ENCODE measurements around the gene GRIK3.
A peak's percentile ranks its signal among the peaks of the same experiment; 100 is the strongest.

Gene GRIK3

GRCh38 chr1:36890776-36891175, 143.5 kb downstream of the GRIK3 start:
- Histone ChIP-seq H4K5ac (ENCODE audit: low read length) (no peak overlapping the region), H3K27ac (ENCODE audit: low read depth, low read length) (no peak overlapping the region), H3K79me2 (ENCODE audit: control insufficient read depth, insufficient read depth, low read length) (no peaks in the 10 kb centered on the region), H3K36me3 (ENCODE audit: control insufficient read depth, insufficient read depth, low read length) (no peaks in the 10 kb centered on the region), H4K8ac (ENCODE audit: low read depth, low read length) (no peak overlapping the region), H3K18ac (ENCODE audit: low read length) (no peak overlapping the region), H2BK5ac (ENCODE audit: low read length) (no peak overlapping the region), H3K4me3 (ENCODE audit: low read length) (no peak overlapping the region), H3K23ac (ENCODE audit: low read length) (no peak overlapping the region), H3K4me2 (ENCODE audit: low read length) (no peak overlapping the region), H2BK15ac (replicated peaks; ENCODE audit: low read depth) (no peak overlapping the region), H3K79me1 (ENCODE audit: low read length) (no peaks in the 10 kb centered on the region), H3K27me3 (ENCODE audit: insufficient read depth, low read length, poor library complexity) (no peaks in the 10 kb centered on the region), H2AK5ac (ENCODE audit: low read length) (no peak overlapping the region), H3K4ac (ENCODE audit: low read depth, low read length) (no peak overlapping the region), H3K56ac (ENCODE audit: low read length) (no peak overlapping the region), H3K9ac (ENCODE audit: low read length) (no peak overlapping the region), H3K4me1 (ENCODE audit: control insufficient read depth, low read depth, low read length) (no peaks in the 10 kb centered on the region), H2BK120ac (ENCODE audit: low read depth, low read length) (no peak overlapping the region)
- DNase-seq = no peak
- no CpG with 5 or more reads among the region's 9 CpGs for WGBS (ENCODE audit: extremely low coverage, insufficient coverage, low lambda C conversion rate)

- no peak overlapping the region for H2AK5ac ChIP-seq (ENCODE audit: low read length)
- H3K4ac ChIP-seq (ENCODE audit: low read depth, low read length) = no peak overlapping the region
Observed at GRCh38 chr1:36889478-36890226, 144.7 kb downstream of the GRIK3 start.

GRCh38 chr1:36888811-36889477, 145.4 kb downstream of the GRIK3 start:
- Histone ChIP-seq H4K5ac (ENCODE audit: low read length) (no peak overlapping the region), H2AK5ac (ENCODE audit: low read length) (no peak overlapping the region), H3K79me1 (ENCODE audit: low read length) (no peaks in the 10 kb centered on the region), H3K4me2 (ENCODE audit: low read length) (no peak overlapping the region), H2BK15ac (replicated peaks; ENCODE audit: low read depth) (no peak overlapping the region), H4K8ac (ENCODE audit: low read depth, low read length) (no peak overlapping the region), H3K4me3 (ENCODE audit: low read length) (no peak overlapping the region), H2BK5ac (ENCODE audit: low read length) (no peak overlapping the region), H2BK120ac (ENCODE audit: low read depth, low read length) (no peak overlapping the region), H3K9ac (ENCODE audit: low read length) (no peak overlapping the region), H3K79me2 (ENCODE audit: control insufficient read depth, insufficient read depth, low read length) (no peaks in the 10 kb centered on the region), H3K27ac (ENCODE audit: low read depth, low read length) (no peak overlapping the region), H3K4me1 (ENCODE audit: control insufficient read depth, low read depth, low read length) (no peaks in the 10 kb centered on the region), H3K56ac (ENCODE audit: low read length) (no peak overlapping the region), H3K4ac (ENCODE audit: low read depth, low read length) (no peak overlapping the region), H3K18ac (ENCODE audit: low read length) (no peak overlapping the region), H3K23ac (ENCODE audit: low read length) (no peak overlapping the region), H3K36me3 (ENCODE audit: control insufficient read depth, insufficient read depth, low read length) (no peaks in the 10 kb centered on the region), H3K27me3 (ENCODE audit: insufficient read depth, low read length, poor library complexity) (no peaks in the 10 kb centered on the region)
- DNase-seq = no peak
- no CpG with 5 or more reads among the region's 7 CpGs for WGBS (ENCODE audit: extremely low coverage, insufficient coverage, low lambda C conversion rate)

More at GRCh38 chr1:36889478-36890226, 144.7 kb downstream of the GRIK3 start:
- Histone ChIP-seq H3K4me2 (ENCODE audit: low read length) (no peak overlapping the region), H3K18ac (ENCODE audit: low read length) (no peak overlapping the region), H3K27ac (ENCODE audit: low read depth, low read length) (no peak overlapping the region), H4K8ac (ENCODE audit: low read depth, low read length) (no peak overlapping the region), H3K79me2 (ENCODE audit: control insufficient read depth, insufficient read depth, low read length) (no peaks in the 10 kb centered on the region), H2BK5ac (ENCODE audit: low read length) (no peak overlapping the region), H3K9ac (ENCODE audit: low read length) (no peak overlapping the region), H3K27me3 (ENCODE audit: insufficient read depth, low read length, poor library complexity) (no peaks in the 10 kb centered on the region), H4K5ac (ENCODE audit: low read length) (no peak overlapping the region), H2BK15ac (replicated peaks; ENCODE audit: low read depth) (no peak overlapping the region), H3K23ac (ENCODE audit: low read length) (no peak overlapping the region), H3K79me1 (ENCODE audit: low read length) (no peaks in the 10 kb centered on the region), H3K56ac (ENCODE audit: low read length) (no peak overlapping the region), H3K4me1 (ENCODE audit: control insufficient read depth, low read depth, low read length) (no peaks in the 10 kb centered on the region), H3K36me3 (ENCODE audit: control insufficient read depth, insufficient read depth, low read length) (no peaks in the 10 kb centered on the region), H3K4me3 (ENCODE audit: low read length) (no peak overlapping the region), H2BK120ac (ENCODE audit: low read depth, low read length) (no peak overlapping the region)
- DNase-seq = no peak
- no CpG with 5 or more reads among the region's 7 CpGs for WGBS (ENCODE audit: extremely low coverage, insufficient coverage, low lambda C conversion rate)

- Histone ChIP-seq H3K27me3 (ENCODE audit: insufficient read depth, low read length, poor library complexity) (no peaks in the 10 kb centered on the region), H3K79me2 (ENCODE audit: control insufficient read depth, insufficient read depth, low read length) (no peaks in the 10 kb centered on the region), H3K4me3 (ENCODE audit: low read length) (no peak overlapping the region), H3K23ac (ENCODE audit: low read length) (no peak overlapping the region), H3K27ac (ENCODE audit: low read depth, low read length) (no peak overlapping the region), H2BK120ac (ENCODE audit: low read depth, low read length) (no peak overlapping the region), H3K4ac (ENCODE audit: low read depth, low read length) (no peak overlapping the region), H3K56ac (ENCODE audit: low read length) (no peak overlapping the region), H3K18ac (ENCODE audit: low read length) (no peak overlapping the region), H3K36me3 (ENCODE audit: control insufficient read depth, insufficient read depth, low read length) (no peaks in the 10 kb centered on the region), H3K4me1 (ENCODE audit: control insufficient read depth, low read depth, low read length) (no peaks in the 10 kb centered on the region), H3K4me2 (ENCODE audit: low read length) (no peak overlapping the region), H2BK5ac (ENCODE audit: low read length) (no peak overlapping the region), H2AK5ac (ENCODE audit: low read length) (no peak overlapping the region), H3K79me1 (ENCODE audit: low read length) (no peaks in the 10 kb centered on the region), H3K9ac (ENCODE audit: low read length) (no peak overlapping the region), H2BK15ac (replicated peaks; ENCODE audit: low read depth) (no peak overlapping the region), H4K5ac (ENCODE audit: low read length) (no peak overlapping the region), H4K8ac (ENCODE audit: low read depth, low read length) (no peak overlapping the region)
- DNase-seq = peak; percentile 72
- no CpG with 5 or more reads among the region's 7 CpGs for WGBS (ENCODE audit: extremely low coverage, insufficient coverage, low lambda C conversion rate)
Observed at GRCh38 chr1:36885540-36886357, 148.6 kb downstream of the GRIK3 start.

- Histone ChIP-seq H3K4ac (ENCODE audit: low read depth, low read length) (no peak overlapping the region), H2BK120ac (ENCODE audit: low read depth, low read length) (no peak overlapping the region), H3K4me1 (ENCODE audit: control insufficient read depth, low read depth, low read length) (no peaks in the 10 kb centered on the region), H3K27me3 (ENCODE audit: insufficient read depth, low read length, poor library complexity) (no peaks in the 10 kb centered on the region), H3K4me3 (ENCODE audit: low read length) (no peak overlapping the region), H3K27ac (ENCODE audit: low read depth, low read length) (no peak overlapping the region), H2BK5ac (ENCODE audit: low read length) (no peak overlapping the region), H3K79me2 (ENCODE audit: control insufficient read depth, insufficient read depth, low read length) (no peaks in the 10 kb centered on the region), H3K79me1 (ENCODE audit: low read length) (no peaks in the 10 kb centered on the region), H2BK15ac (replicated peaks; ENCODE audit: low read depth) (no peak overlapping the region), H3K36me3 (ENCODE audit: control insufficient read depth, insufficient read depth, low read length) (no peaks in the 10 kb centered on the region), H3K56ac (ENCODE audit: low read length) (no peak overlapping the region), H2AK5ac (ENCODE audit: low read length) (no peak overlapping the region), H4K5ac (ENCODE audit: low read length) (no peak overlapping the region), H4K8ac (ENCODE audit: low read depth, low read length) (no peak overlapping the region), H3K23ac (ENCODE audit: low read length) (no peak overlapping the region), H3K4me2 (ENCODE audit: low read length) (no peak overlapping the region), H3K9ac (ENCODE audit: low read length) (no peak overlapping the region), H3K18ac (ENCODE audit: low read length) (no peak overlapping the region)
- WGBS (ENCODE audit: extremely low coverage, insufficient coverage, low lambda C conversion rate) = no CpG with 5 or more reads among the region's 4 CpGs
- no peak for DNase-seq
Observed at GRCh38 chr1:36884801-36885200, 149.5 kb downstream of the GRIK3 start.

Measured in mesendoderm (in vitro differentiated cells).